WERI-Rb-1 (cell line): ENCODE data around the gene SEC24B.
"Not testable (repeated sequence)": the region's sequence is repeated elsewhere in the genome, so short reads cannot be mapped to it uniquely, and the experiment has no call there.

ENCODE experiments used
- DNase-seq: peaks from one replicate; pipeline ENCODE4 v3.0.0-alpha.2; 2020
- H3K27ac ChIP-seq: fragments of 250-450 bp; sonication (Bioruptor Pico); 2 replicates; pipeline ENCODE4 v1.5.1; 2020; ENCODE audit warnings: mild to moderate bottlenecking, moderate library complexity
- H3K27me3 ChIP-seq: fragments of 250-450 bp; sonication (Bioruptor Pico); 2 replicates; pipeline ENCODE4 v1.5.1; 2021; ENCODE audit warnings: mild to moderate bottlenecking, low read depth, moderate library complexity; ENCODE audit not compliant: insufficient read depth, severe bottlenecking
- H3K36me3 ChIP-seq: fragments of 250-450 bp; sonication (Bioruptor Pico); 2 replicates; pipeline ENCODE4 v1.5.1; 2020; ENCODE audit warnings: mild to moderate bottlenecking, moderate library complexity
- H3K4me3 ChIP-seq: 2 replicates; pipeline ENCODE4 v1.5.1; 2011; ENCODE audit warnings: low read depth, mild to moderate bottlenecking, control low read depth, low read length
- H3K9me3 ChIP-seq: fragments of 250-450 bp; sonication (Bioruptor Pico); 2 replicates; pipeline ENCODE4 v1.5.1; 2021; ENCODE audit warnings: mild to moderate bottlenecking, moderate library complexity; ENCODE audit not compliant: severe bottlenecking
- CTCF ChIP-seq: IDR thresholded peaks from 2 replicates; pipeline ENCODE4 v1.5.1; 2011; ENCODE audit warnings: low read depth, mild to moderate bottlenecking, control low read depth, inconsistent platforms, low read length

The SEC24B gene

GRCh38 chr4:109511414-109511813, 77.8 kb downstream of the SEC24B start:
- Histone ChIP-seq H3K27me3 (no peaks in the 10 kb centered on the region), H3K27ac (no peak overlapping the region), H3K36me3 (peaks cover 62% of the 10 kb centered on the region), H3K4me3 (no peak overlapping the region), H3K9me3 (no peaks in the 10 kb centered on the region)
- TF ChIP-seq CTCF: no peak
- no peak for DNase-seq

GRCh38 chr4:109513368-109513767, 79.8 kb downstream of the SEC24B start:
- not testable (repeated sequence) for H3K9me3 ChIP-seq, H3K27me3 ChIP-seq, H3K4me3 ChIP-seq, H3K27ac ChIP-seq, DNase-seq
- peaks cover 72% of the 10 kb centered on the region for H3K36me3 ChIP-seq

GRCh38 chr4:109532182-109532581, 98.6 kb downstream of the SEC24B start:
- H3K9me3 ChIP-seq: no peaks in the 10 kb centered on the region
- no peak for DNase-seq
- H3K4me3 ChIP-seq: no peak overlapping the region
- peaks cover 90% of the 10 kb centered on the region for H3K36me3 ChIP-seq
- H3K27ac ChIP-seq: no peak overlapping the region
- no peak for TF ChIP-seq CTCF
- no peaks in the 10 kb centered on the region for H3K27me3 ChIP-seq

- H3K36me3 ChIP-seq: peaks cover 11% of the 10 kb centered on the region
- H3K27me3 ChIP-seq: no peaks in the 10 kb centered on the region
- no peak overlapping the region for H3K27ac ChIP-seq
- no peaks in the 10 kb centered on the region for H3K9me3 ChIP-seq
- no peak for DNase-seq
- TF ChIP-seq CTCF: no peak
- no peak overlapping the region for H3K4me3 ChIP-seq
These were observed 111.8 kb downstream of the SEC24B start for GRCh38 chr4:109545401-109545800.

GRCh38 chr4:109547394-109547793, 113.8 kb downstream of the SEC24B start:
- Histone ChIP-seq H3K4me3 (no peak overlapping the region), H3K36me3 (peaks cover under 1% of the 10 kb centered on the region; the same call in 1 of the 2 replicates), H3K27me3 (no peaks in the 10 kb centered on the region), H3K27ac (no peak overlapping the region), H3K9me3 (no peaks in the 10 kb centered on the region)
- DNase-seq: peak; percentile 76
- TF ChIP-seq CTCF: no peak

- no peaks in the 10 kb centered on the region for H3K36me3 ChIP-seq
- H3K9me3 ChIP-seq: no peaks in the 10 kb centered on the region
- no peak overlapping the region for H3K4me3 ChIP-seq
- no peak overlapping the region for H3K27ac ChIP-seq
- TF ChIP-seq CTCF: no peak
- no peak for DNase-seq
- H3K27me3 ChIP-seq: no peaks in the 10 kb centered on the region
These were observed 115.0 kb downstream of the SEC24B start for GRCh38 chr4:109548655-109549054.
